Kidney tubule cell (primary cell): ENCODE data around the gene GRIP2.
A peak's percentile ranks its signal among the peaks of the same experiment; 100 is the strongest.

Experiments
- DNase-seq: peaks from one replicate; pipeline ENCODE4 v3.0.0-alpha.2; 2018; ENCODE audit warnings: low spot score

GRIP2 gene

DNA sequence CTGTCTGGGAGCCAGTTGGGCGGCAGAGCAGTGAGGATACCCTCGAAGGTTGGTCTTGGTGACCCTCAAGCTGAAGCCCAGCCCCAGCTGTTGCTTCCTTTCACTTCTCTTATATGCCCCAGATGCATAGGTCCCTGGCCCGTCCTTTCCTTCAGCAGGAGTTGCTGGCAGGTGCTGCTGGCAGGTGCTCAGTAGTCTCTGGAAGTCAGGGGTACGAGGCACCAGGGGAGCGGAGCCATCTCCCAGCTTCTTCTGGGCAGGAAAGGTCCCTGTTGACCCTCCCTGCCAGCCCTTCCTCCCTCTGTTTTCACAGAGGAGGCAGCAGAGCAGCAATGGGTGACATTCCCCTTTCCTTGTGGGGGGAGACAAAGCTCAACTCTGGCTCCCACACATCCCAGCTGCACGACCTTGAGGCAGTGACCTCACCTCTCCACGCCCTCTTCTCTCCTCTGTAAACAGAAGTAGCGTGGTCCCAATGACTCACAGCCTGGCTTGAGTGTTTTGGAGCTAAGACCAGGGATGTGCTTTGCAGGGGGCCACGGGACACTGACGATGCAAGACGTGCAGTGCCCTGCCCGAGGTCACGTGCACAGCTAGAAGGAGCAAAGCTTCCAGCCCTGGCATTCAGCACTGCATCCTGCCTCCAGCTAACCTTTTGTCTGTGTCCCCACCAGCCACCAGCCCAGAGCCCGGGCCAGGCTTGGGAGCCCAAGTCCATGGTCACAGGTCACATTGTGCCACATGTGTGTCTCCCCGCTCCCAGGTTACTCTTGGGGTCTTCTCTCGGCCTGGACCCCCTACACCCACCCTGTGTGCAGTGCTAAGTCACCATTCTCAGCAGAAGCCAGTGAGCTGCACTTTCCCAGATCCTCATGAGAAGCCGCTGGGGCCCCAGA lies 88.0 kb downstream of the GRIP2 start:
- peak; percentile 89 for DNase-seq

DNA sequence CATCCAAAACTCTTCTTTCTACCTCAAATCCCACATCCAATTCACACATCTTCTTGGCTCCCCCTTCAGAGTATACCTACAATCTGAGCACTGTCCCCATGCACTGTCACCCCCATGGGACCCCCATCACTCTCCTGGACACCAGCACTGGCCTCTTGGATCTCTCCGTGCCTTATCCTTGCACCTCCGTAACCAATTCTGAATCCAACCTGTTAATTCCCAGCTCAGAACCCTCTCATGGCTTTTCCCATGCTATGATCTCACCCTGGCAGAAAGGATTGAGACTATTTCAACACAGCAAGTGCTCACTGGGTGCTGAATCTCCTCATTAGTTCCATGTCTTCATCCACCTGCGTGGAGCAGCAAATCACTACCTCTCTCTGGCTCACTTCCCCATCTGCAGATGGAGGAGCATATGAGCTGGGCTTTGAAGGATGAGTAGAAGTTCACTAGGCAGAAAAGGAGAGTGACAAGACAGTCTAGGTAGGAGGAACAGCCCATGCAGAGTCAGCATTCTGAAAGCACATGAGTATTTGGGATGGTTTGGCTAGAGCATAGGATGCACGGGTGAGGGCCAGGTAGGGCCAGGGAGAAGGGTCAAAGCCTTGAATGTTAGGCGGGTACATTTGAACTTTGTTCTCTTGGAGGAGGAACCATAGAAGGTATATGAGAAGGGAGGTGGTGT lies 89.1 kb downstream of the GRIP2 start:
- no peak for DNase-seq

DNA sequence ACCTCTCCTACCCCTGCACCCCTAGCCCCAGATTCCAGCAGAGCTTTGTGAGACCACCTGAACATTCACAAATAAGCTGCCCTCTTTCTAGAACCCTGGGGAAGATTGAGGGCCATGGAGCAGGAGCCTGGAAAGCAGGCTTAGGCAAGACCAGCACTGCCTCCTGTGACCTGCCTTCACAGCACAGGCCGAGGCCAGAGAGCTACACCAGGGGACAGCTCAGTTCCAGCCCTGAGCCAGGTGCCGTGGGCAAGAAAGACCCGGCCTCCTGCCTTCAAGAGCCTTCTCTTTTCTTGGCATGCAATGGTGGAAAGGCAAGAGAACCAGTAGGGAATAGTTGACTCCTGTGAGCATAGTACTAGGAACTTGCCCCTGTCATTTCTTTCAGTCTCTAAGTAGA lies 89.6 kb downstream of the GRIP2 start:
- no peak for DNase-seq

DNA sequence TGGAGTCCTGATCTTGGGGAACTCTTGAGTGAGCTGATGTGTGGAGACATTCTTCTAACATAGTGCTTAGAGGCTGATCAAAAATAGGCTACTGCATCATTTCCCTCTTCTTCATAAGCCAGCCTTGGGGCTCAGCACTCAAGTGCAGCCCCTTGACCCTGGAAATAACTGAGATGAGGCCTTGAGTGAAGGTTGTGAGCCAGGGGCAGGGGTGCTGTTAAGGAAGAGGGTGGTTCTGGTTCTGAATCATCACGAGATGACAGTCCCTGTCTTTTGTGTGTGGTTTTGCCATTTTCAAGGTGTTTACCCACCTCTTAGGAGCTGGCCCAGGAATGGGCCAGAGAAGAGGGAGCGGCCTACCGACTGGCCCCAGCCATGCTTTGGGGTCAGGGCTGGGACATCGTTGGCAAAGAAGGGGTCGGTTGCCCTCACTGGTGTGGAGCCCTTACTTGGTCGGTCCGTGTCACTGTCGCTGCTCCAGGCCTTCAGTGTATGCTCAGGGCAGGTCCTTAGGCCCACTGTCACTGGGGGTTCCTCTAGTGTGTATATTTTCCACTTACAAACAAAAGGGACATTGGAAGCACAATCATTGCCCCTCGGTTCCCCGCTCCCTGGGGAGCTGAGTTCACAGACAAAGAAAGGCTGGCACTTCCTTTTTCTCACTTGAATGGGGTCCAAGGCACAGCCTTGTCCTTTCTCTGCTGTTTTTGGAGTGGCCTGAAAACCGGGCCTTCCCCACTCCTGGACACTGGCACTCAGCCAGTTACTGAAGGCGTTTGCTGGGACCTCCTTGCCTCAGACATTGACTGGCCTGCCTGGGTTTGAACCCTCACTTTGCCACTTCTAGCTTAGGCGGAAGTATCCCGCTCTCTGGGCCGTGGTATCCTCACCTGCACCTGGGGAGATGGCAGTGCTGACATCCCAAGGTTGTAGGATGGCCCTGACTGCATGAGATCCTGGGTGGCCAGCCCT lies 91.1 kb downstream of the GRIP2 start:
- DNase-seq = no peak

DNA sequence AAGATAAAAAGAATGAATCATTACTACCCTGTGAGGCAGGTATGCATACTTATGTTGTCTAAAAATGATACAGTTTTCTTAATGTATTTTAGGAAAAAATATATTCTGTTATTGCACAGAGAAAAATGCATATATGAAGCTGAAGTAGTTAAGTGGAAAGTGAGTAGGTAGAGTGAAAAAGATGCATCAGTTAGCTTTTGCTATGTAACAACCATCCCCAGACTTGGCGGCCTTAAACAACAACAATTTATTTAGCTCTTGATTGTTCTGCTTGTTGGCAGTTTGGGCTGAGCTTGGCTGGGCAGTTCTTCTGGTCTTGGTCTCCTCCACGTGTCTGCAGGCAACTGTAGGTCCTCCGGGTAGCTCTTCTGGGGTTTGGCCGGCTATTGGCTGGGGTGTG lies 92.1 kb downstream of the GRIP2 start:
- no peak for DNase-seq

DNA sequence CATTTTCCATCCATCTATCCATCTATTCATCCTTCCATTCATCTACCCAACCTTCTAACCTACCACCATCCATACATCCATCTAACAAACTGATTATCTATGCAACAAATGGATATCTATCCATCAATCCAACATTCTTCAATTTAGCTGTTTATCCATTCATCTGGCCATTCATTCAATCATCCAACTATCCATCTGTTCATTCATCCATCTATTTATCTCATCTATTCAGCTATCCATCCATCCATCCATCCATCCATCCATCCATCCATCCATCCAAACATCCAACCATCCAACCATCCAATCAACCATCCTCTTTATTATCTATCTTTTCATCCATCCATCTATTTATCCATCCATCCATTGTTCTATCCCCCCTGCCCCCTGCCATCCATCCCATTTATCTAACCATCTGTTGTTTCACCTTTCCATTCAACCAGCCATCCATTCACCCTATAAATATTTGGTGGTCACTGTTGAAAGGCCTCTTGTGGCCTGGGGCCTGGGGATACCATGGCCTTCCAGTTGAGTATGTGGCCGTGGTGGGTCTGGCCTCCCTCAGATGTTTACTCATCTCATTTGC lies 93.1 kb downstream of the GRIP2 start:
- DNase-seq = no peak

DNA sequence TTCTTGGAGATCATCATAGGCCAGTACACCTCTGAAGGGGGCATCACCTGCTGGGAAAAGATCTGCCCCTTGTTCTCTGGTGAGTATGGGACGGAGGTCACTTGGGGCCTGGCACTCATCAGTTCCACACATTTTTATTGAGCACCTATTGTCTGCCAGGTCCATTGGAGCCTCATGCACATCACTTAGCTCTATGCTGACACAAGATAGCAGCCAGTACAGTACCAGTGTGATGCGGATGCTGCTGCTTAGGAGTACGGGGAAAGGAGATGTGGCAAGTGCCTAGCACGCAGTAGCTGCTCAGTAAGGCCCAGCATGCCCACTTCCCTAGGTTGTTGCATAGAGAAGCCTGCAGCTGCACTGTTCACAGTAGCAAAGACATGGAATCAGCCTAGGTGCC lies 94.4 kb downstream of the GRIP2 start:
- no peak for DNase-seq

DNA sequence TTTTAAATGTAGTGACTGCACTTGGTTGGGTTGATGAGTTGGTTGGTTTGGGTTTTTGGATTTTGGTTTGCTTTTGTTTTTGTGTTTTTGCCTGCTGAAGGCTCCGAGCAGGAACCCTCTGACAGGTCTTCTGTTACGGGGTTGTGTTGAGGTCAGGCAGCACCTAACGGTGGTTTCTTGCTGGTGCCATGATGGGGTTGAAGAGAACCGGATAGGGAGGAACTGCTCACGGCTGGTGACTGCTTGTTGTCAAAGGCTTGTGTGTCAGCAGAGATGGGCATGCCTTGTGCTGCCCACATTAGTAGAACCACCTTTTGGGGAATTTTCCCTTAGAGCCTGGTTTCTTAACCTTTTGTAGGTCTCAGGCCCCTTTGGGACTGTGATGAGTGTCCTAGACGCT lies 95.8 kb downstream of the GRIP2 start:
- no peak for DNase-seq

DNA sequence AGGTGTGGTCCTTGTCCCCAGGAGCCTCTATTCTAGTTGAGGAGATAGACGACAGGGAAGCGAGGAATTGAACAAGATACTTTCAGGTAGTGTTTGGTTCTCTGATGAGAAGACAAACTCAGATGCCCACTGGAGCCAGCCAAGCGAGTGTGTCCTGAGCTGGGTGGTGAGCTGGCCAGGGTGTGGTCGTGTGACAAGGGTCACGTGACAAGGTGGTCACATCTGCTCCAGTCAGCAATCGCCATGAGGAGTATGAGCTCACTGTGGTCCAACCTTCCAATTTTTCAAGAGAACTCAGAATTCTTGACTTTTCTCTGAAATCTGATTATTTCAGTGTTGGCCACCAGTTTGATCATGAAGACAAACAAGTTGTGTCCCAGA lies 98.2 kb downstream of the GRIP2 start:
- no peak for DNase-seq

DNA sequence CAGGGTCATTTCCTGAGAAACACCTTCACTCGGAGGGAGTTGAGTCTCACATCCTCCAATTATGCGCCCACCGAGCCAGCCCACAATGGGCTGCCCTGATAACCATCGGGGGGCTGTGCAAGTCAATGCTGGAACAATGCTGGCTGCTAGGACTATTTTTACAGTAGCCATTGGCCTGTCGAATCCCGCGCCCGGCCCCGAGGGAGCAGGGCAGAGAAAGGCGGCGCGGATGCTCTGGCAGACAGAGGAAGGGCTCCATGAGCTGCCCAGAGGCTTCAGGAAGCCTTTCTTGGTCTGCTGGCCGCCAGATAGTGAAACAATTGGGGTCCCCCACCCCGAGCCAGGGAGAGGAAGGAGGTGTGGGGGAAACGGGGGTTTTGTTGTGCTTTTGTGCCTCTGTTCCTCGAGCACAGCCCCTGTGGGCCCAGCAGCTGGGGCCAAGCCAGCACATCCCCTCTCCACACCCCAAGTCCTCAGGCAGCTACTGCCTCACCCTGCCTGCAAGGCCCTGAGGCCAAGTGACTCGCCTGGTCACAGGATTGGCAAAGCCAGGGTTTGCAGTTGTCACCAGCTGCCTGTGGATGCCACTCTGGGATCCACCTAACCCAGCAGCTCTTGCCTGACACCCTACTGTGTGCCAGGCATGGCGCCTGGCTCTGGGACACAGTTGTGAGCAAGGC lies 98.8 kb downstream of the GRIP2 start:
- peak; percentile 35 for DNase-seq

DNA sequence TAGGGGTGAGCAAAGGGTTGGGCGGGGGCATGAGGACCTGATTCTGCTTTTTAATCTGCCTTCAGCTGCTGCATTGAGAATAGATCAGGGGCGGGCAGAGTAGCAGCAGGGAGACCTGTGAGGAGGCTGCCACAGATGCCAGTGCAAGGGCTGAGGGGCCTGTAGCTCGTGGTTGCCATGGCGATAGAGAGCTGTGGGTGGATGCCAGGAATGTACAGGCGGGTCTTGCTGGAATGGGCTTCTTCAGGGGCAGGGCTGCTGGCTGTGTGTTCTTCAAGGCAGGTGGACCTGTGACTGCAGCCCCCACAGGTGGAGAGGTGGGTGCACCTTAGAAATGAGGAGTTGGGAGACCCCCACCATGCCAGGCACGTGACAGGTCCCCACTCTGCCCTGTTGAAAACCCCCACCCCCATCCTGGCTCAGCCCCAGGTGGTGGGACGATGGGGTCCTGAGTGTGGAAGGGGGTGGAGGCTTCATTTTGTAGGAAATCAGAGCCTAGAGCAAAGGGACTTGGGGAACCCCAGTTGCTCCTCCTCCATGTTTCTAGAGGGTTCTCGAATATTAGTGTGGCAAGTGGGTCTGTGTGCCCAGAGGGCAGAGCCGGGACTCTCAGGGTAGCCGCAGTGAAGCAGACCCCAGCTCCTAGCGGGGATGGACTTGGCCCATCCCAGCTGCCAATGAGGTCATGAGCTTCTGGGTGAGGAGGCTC lies 99.5 kb downstream of the GRIP2 start:
- DNase-seq = peak; percentile 48

DNA sequence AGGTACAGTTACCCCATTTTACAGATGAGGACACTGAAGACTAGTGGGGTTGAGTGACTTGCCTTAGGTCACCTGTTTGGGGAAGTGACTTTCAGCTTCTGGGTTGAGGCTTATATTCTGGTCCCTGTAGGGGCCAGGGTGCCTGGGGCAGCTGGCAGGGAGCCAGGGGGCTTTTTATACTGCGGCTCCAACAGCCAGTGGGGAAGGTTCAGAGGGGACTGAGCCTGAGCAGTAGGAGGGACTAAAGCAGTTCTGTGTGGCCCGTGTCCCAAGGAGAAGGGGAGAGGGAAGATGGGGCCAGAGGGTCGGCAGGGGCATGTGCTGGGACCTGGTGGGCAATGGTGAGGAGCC lies 100.0 kb downstream of the GRIP2 start:
- DNase-seq = no peak

DNA sequence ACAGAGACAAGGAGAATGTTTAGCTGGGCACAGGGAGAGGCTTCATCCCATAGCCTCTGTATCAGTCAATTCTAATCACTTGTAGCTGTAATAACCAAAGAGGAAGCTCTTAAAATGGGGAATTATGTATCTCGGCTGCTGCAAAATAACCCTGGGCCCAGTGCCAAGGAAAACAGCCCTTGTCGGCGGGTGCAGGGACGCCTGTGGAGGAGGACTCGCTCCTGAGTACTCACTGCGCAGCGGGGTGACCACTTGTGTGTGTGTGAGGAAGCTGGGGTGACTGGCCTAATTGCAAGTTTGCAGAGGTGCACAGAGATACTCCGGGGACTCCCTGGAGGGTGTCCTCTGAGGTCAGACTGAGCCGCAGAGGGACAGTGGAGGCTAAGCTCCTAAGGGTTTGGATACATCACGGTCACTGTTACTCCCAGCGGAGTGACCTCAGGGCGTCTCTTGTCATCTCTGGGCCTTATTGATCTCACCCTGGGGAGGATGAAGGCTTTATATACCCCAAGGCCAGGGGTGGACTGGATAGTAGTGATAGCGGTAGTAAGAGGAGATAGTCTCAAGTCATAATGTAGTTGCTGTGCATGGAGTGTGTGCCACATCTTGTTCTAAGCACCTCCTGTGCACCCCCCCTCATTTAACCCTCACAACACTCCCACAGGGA lies 100.5 kb downstream of the GRIP2 start:
- DNase-seq = no peak
